Measurements from ENCODE around the gene CYYR1. TPM values are rescaled to one million over a fixed set of nuclear protein-coding genes. Genes with fewer than 3 reads are reported as not detected.

CYYR1 gene
- total RNA-seq, 1 donor from 2014 or later: 31.7 TPM

DNA sequence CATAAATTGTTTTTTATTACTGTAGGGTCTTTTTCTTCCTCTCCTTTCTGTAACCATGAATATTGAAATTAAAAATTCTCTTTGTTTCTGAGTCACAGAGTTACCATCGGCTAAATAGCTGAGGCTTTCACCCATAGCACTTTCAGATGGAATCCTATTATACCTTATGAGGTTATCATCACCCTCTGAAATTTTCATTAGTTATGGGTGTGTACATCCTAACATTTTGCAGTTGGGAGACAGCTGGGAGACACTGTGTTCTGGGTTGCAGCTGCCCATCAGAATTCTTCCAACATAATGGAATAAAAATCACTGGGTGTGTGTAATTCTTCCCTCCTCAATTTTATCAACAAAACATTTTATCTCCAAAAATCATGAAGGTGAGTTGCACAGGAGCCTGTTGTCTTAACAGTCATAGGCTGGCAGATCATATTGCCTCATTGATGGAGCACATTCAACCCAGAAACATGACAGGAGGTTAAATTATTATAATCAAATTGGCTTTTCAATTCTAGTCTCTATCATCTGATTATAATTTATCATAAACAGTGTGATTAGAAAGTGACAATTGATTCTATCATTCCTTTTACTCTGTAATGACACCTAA, 17.4 kb downstream of the CYYR1 start:
- intact Hi-C loops (cut with DNase I): no loop called here
- no peak for DNase-seq (ENCODE audit: low spot score)
- no peak for ATAC-seq

DNA sequence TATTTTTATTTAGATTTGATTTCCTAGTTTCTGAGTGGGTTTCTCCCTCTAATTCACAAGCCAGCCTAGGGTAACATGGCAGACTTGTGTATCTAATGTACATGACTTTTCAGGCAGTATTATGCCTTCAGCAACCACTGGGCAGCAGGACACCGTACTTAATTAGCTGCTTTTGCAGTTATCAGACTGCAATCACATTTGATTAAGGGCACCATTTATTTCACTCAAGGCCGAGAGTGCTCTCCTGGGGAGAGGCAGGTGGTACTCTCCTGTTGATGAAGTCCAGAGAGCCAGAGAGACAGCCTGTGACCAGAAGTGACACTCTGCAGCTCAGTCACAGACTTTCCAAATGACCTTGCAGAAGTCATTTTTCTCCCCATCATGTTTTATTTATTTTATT, 18.7 kb downstream of the CYYR1 start:
- intact Hi-C loops (cut with DNase I): no loop called here
- DNase-seq (ENCODE audit: low spot score) (no peak), ATAC-seq (no peak)

DNA sequence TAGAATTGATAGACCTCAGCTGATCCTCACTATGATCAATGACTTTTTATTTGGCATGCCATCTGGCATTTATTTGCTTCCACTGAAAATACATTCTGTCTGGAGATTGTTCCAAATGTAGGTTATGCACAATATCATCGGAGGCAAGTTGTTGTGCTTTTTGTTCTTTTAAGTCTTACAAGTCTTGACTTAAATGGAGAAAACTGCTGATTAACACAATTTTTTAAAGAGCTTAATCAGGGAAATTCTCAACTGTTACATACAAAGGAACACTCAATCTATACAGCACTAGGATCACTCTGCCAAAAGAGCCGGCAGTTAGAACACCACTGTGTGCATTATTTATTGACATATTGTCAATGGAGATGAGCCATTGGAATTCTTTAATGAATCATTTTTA, 19.2 kb downstream of the CYYR1 start:
- intact Hi-C loops (cut with DNase I): loop anchor here (1.0 kb wide), 1 partner anchor 13 kb away; no protein-coding TSS in a partner anchor
- ATAC-seq (no peak), DNase-seq (ENCODE audit: low spot score) (no peak)

DNA sequence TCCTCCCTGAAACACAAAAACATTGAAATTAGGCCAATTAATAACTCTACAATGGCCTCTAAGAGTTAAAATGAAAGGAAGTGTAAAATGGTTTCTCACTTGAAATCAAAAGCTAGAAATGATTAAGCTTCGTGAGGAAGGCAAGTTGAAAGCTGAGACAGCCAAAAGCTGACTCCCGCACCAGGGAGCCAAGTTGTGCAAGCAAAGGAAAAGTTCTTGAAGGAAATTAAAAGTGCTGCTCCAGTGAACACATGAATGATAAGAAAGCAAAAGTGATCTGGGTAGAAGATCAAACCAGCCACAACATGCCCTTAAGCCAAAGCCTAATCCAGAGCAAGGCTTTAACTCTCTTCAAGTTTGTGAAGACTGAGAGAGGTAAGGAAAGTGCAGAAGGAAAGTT, 22.8 kb downstream of the CYYR1 start:
- no peak for ATAC-seq
- DNase-seq (ENCODE audit: low spot score): no peak
- intact Hi-C loops (cut with DNase I): no loop called here

DNA sequence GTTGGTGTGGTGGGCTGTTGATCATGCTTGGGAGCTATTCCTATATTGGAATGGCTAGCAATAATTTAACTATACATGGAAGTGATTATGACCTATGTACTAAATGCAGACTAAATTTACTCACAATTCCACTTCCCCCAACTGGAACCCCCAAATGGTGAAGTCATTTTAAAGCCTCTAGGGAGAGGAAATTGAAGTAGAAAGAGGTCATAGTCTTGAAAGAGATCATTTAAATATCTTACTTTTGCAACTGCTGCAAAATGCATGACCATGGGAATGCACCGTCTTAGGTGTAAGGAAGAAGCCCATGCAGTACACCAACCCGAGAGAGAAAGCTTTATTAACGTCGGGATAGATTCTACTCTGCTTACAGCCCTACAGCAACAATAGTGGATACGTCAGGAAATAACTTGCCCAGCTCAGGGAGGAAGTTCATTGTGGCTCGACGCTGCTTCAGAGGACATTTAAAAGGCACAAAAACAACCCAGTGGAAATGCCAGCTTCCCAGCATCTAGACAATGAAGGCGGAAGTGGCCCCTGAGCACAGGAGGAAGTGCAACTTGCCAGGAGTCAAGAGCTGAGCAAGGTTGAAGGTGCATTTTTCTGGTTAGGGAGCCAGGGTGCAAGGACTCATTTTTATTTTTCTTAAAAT, 26.5 kb downstream of the CYYR1 start:
- DNase-seq (ENCODE audit: low spot score) (no peak), ATAC-seq (peak; percentile 67)
- intact Hi-C loops (cut with DNase I): no loop called here

DNA sequence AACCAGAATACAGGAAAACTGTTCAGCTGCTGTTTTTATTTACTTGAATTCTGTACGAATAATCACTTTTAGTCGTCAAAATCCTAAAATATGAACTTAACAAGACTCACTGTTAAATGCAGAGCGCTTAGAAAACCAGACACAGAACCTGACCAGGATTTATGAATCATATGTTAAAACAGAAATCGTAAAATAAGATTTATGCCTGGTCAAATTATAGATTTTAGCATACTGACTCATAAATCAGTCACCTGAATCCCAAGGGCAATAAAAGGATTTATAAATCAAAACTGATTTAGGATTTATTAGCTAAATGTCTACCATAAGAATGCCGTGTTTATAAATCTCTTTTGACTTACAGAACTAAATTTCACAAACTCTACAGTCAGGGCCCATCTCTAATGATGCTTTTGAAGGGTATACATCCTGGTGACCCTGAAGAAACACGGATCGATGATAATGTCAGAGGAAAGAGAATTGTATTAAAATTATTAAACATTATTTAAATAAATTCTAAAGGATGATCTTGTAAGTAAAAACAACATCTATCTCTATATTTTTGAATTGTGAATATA, 28.8 kb downstream of the CYYR1 start:
- intact Hi-C loops (cut with DNase I): no loop called here
- ATAC-seq: no peak
- DNase-seq (ENCODE audit: low spot score): no peak

DNA sequence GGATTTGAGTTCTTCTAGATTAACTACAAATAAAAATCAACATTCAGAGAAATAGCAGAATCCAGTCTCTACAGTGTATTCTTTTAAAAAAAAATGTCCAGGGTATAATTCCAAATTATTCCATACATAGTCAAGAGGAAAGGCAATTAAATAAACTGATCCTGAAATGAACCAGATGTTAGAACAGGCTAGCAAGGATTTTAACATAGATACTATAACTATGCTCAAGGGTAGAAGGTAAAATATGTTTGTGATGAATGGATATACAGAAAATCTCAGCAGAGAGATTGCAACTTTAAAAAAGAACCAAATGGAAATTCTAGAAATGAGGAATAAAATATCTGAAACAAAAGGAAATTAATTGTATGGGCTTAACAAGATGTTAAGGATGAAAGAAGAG, 32.4 kb downstream of the CYYR1 start:
- no peak for ATAC-seq
- intact Hi-C loops (cut with DNase I): loop anchor here (1.0 kb wide), 1 partner anchor 13 kb away; no protein-coding TSS in a partner anchor
- no peak for DNase-seq (ENCODE audit: low spot score)

DNA sequence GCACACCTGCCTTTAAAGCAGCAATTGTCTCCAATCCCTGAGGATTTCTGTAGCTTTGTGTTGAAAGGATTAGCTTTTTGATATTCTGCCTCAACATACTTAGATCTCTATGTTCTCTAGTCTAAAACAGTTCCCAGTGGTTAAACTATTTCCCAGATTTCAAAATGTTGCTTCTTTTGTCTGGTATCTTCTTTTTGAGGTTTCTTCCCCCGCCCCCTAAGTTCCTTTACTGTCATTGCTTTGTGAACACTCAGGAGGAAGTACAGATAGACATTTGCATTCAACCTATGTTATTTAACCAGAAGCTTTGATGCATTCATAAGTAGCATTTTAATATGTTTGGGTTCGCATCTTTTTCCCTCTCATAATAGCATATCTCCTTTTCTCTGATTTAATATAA, 33.5 kb downstream of the CYYR1 start:
- no peak for ATAC-seq
- intact Hi-C loops (cut with DNase I): no loop called here
- no peak for DNase-seq (ENCODE audit: low spot score)

DNA sequence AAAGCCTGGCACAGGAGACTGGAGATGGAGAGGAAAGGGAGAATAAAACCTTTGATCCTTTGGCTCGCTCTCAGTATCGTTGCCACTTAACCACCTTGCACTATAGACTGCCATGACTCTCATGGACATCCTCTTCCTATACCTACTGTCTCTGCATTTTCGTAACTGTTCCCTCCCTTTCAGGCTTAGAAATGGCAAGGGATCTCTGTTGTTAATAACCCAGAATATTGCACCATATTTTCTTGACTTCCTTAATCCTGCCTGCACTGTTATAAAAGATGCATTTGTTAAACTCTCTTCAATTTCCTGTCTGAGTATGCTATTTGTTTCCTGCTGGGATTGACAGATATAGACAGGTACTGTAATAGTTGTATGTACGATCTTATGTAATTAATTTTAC, 38.6 kb downstream of the CYYR1 start:
- ATAC-seq (no peak), DNase-seq (ENCODE audit: low spot score) (no peak)
- intact Hi-C loops (cut with DNase I): no loop called here

DNA sequence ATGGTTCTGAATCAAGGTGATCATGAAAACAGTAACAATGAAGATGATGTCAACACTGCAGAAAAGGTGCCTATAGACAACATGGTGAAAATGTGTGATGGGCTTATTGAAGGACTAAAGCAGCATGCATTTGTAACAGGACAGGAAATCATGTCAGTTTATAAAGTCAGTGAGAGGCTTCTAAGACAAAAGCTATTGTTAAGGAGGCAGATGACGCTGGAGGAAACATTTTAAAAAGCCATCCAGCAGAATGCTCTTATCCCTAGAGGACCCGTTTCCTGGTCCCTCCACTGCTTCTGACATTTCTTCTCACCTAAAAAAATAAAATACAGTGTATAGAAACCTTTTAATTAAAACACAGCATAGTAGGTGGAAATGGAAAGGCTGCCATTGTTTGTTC, 40.9 kb downstream of the CYYR1 start:
- intact Hi-C loops (cut with DNase I): no loop called here
- ATAC-seq (no peak), DNase-seq (ENCODE audit: low spot score) (no peak)

DNA sequence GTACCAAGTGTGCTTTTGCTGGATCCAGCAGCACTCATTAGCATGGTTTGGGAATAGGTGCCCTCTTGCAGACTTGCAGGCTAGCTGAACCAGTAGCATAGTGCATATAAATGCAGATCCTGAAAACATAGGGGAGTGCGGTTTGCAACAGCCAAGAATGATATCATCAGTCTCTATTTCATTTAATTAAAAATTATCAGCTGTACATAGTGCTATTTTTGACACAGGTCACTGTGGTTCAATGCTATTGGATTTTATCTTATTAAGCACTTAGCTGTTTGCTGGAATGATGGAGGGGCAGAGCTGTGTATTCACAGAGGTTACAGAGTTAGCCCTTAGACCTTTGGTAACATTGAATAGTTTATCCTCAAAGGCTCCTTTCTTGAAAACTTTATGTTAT, 43.6 kb downstream of the CYYR1 start:
- intact Hi-C loops (cut with DNase I): no loop called here
- ATAC-seq (no peak), DNase-seq (ENCODE audit: low spot score) (no peak)

DNA sequence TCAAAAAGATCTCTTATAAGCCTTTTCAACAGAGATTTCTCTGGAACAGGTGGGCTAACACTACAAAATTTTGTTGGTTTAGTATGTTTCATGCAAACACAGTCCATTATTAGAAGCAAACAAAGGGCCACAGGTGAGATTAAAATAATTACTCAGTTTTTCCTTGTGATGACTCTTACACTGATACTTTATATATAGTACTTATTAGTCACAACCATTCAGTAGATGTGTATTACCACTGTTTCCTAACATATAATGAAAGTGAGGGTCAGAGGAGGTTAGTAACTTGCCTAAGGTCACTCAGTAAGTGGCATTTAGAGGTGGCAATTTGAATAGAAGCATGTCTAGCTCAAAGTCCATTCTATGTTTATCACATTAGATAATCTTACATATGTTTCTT, 44.2 kb downstream of the CYYR1 start:
- DNase-seq (ENCODE audit: low spot score): no peak
- ATAC-seq: no peak
- intact Hi-C loops (cut with DNase I): no loop called here

DNA sequence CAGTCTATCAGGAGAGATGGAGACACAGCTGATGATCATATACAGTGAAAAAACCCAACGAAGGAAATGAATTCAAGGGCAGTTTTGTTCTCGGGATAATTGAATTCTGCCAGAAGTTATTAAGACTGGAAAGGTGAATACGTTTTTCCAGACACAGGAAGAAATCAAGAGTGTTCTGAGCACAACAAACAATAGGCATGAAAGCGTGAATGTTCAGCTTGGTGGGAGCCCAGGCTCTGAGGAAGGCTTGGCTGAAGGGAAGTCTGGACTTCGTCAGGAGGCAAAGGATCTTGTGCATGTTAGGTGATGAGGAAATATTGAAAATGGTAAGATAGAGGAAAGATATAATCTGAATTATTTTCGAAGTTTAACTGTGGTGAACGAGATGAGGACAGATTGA, 50.4 kb downstream of the CYYR1 start:
- DNase-seq (ENCODE audit: low spot score) (no peak), ATAC-seq (no peak)
- intact Hi-C loops (cut with DNase I): no loop called here

DNA sequence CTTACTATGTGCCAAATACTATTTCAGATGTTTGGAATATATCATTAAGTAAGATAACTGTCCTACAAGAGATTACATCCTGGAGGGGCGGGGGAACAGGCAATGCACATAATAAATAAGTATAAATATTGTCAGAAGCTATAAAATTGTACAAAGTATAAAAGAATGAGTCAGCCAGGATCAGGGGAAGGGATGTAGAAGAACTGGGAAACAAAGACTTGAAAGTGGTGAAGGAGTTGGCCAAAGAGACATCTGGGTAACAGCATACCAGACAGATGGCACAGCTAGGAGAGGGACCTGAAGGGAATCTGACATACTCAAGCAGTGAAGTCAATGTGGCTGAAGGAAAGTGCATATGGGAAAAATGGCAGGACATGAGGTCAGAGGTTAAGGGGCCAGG, 53.9 kb downstream of the CYYR1 start:
- intact Hi-C loops (cut with DNase I): no loop called here
- no peak for ATAC-seq
- DNase-seq (ENCODE audit: low spot score): no peak

DNA sequence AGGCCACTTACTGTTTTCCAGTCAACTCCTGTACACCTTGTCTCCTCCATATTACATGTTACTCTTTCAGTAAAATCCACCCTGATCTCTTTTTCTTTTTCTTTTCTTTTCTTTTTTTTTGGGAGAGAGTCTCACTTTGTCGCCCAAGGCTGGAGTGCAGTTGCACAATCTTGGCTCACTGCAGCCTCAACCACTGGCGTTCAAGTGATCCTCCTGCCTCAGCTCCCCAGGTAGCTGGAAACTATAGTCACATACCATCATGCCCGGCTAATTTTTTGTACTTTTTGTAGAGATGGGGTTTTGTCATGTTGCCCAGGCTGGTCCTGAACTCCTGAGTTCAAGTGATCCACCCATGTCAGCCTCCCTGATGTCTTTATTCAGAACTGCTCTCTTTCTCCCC, 57.8 kb downstream of the CYYR1 start:
- no peak for DNase-seq (ENCODE audit: low spot score)
- intact Hi-C loops (cut with DNase I): no loop called here
- no peak for ATAC-seq

DNA sequence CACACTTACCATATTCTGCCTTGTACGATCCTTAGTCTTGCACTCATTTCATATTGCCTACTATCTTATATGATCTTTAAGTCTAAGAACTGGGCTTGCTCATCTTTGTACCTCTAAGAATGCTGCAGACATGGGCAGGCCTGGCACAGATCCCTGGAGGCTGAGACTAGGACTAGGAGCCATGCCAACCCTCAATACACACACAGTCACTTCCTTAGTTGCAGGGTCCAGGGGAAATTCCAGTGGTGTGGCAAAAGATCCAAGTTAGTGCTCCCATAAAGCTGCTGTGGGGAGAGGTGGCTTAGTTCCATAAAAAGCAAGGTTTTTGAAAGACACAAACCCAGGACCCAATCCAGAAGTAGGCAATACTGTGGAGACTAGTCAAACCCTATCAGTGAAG, 59.9 kb downstream of the CYYR1 start:
- DNase-seq (ENCODE audit: low spot score) (no peak), ATAC-seq (no peak)
- intact Hi-C loops (cut with DNase I): no loop called here

DNA sequence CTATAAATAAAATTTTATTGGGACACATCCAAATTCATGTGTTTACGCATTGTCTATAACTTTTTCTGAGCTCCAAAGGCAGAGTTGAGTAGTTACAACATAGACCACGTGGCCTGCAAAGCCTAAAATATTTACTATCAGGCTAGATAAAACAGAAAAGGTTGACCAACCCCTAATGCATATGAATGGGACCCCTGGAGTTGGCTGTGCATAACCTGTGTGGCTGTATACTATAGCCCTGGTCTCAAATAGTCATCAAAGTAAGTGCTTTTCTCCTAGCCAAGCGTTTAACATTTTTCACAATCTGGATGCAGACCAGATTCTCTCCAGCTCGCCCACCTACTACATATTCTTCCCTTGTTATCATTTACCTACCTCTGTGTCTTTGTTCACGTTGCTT, 60.4 kb downstream of the CYYR1 start:
- intact Hi-C loops (cut with DNase I): no loop called here
- ATAC-seq (no peak), DNase-seq (ENCODE audit: low spot score) (no peak)

DNA sequence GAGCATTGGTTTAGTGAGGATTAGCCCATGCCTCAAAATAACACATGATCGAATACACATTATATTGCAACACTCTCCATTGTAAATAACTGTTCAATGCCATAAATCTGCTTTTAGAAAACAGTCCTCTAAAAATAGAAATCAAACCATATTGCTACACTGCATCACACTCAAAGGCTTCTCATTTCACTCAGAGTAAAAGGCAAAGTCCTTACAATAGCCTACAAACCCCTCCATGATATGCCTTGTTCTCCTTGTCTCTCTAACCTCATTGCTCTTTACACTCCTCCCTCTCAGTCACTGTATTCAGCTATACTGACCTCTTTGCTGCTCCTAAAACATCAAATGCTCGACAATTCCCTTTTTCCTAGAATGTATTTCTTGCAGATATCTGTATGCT, 64.2 kb downstream of the CYYR1 start:
- intact Hi-C loops (cut with DNase I): no loop called here
- no peak for DNase-seq (ENCODE audit: low spot score)

DNA sequence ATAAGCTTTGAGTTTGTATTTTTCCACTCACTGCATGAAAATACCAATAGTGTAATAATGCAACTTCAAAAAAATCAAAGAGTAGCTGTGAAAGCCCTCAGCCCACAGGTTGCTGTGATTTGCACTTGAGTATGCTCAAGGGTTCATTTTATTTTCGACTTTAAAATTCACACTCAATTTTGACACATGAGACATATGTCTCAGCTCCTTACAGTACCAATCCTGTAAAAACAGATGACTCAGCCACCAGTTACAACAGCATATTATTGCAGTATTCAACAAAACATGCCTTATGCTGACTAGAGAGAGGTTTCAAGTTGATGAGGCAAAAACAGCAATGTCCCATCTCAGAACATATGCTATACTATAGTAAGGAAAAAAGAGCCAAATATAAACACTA, 66.1 kb downstream of the CYYR1 start:
- intact Hi-C loops (cut with DNase I): no loop called here
- ATAC-seq (no peak), DNase-seq (ENCODE audit: low spot score) (no peak)

More for the DNA sequence above, 64.2 kb downstream of the CYYR1 start:
- no peak for ATAC-seq

DNA sequence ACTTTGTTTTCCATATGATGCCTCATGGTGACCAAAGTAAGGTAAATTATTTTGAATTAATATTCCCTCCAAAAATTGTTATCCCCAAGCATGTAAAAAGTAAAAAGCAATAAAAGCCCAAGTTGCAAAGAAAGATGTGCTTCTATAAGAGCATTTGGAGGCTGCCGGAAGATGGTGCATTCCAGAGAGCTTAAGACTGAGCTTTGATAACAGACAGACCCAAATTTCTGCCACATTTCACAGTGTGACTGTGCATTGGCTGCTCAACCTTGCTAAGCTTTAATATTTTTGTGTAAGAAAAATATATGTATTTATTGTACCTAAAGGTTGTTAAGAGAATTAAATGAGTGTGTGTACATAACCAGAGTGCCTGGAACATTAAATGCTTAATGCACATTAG, 67.9 kb downstream of the CYYR1 start:
- intact Hi-C loops (cut with DNase I): no loop called here
- ATAC-seq: no peak
- no peak for DNase-seq (ENCODE audit: low spot score)

DNA sequence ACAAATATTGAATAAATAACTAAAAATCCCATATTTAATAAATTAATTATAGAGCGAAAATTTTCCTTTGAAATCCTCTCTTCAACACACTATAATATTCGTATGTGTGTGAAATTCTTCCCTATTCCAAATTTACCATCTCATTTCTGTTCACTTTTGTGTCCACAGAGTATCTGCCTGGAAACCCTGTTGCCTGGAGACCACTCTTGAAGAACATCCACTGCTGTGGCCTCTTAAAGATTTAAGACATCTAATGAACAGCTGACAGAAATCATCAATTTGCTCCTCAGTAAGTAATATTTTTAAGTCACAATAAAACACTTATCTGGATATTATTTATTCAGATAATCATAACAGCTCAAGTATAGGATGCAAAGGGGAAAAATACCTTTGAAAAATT, 69.7 kb downstream of the CYYR1 start:
- DNase-seq (ENCODE audit: low spot score) (no peak), ATAC-seq (no peak)
- intact Hi-C loops (cut with DNase I): no loop called here

Data from sciatic nerve (tissue), 2 donors.